Lower leg skin (tissue), 4 donors: ENCODE results near the gene THAP6. TPM values are rescaled to one million over a fixed set of nuclear protein-coding genes. Genes with fewer than 3 reads are reported as not detected.
"Not testable (repeated sequence)": the region's sequence is repeated elsewhere in the genome, so short reads cannot be mapped to it uniquely, and the experiment has no call there.

Experiments
- DNase-seq, 2 donors: peaks; one replicate each; pipeline ENCODE4 v3.0.0-alpha.2; 2019; ENCODE audit warnings: low spot score in 2 of 2
- H3K4me3 ChIP-seq: fragments of 200-600 bp; sonication (generic); 2 replicates; pipeline ENCODE4 v1.5.1; 2017; ENCODE audit warnings: mild to moderate bottlenecking, low read depth; ENCODE audit not compliant: poor library complexity, severe bottlenecking
- CTCF ChIP-seq, 3 donors: fragments of 450-650 bp; IDR thresholded peaks; one replicate each; pipeline ENCODE4 v1.5.1; 2016; ENCODE audit warnings: antibody characterized with exemption in 3 of 3, mild to moderate bottlenecking in 3 of 3, moderate library complexity in 2 of 3
- POLR2A ChIP-seq, 2 donors: fragments of 450-650 bp; IDR thresholded peaks; one replicate each; pipeline ENCODE4 v1.6.1; 2016 to 2017; ENCODE audit warnings: antibody characterized with exemption in 2 of 2, mild to moderate bottlenecking in 1 of 2, moderate library complexity in 1 of 2
- WGBS, 2 donors: methylation state at CpG; one replicate each; pipeline ENCODE4 v1.1.5; 2018; 5-methylcytosine and 5-hydroxymethylcytosine counted together
- intact Hi-C: fragments of 100-400 bp; cut with DNase I; formaldehyde crosslinking; loops from one replicate; pipeline ENCODE4 v1.15.0; 2023; ENCODE audit warnings: low total_unique reads
- total RNA-seq, 4 donors: library from RNA; depleted of rRNA; stranded (reverse); fragments of >200 nt; gene quantifications; one replicate each; pipeline ENCODE4 v1.1.0, GENCODE V29; 2016

THAP6 gene
- total RNA-seq, 4 donors from 2014 or later = 8.8 to 19.7 (median 11.6) TPM

GRCh38 chr4:75499900-75500299 is 14.4 kb upstream of the THAP6 start:
- 96 to 99% methylated on average over 2 of the region's 2 CpGs for WGBS, 2 donors
- TF ChIP-seq CTCF (IDR thresholded peaks at IDR 0.05) (no peak), POLR2A (IDR thresholded peaks at IDR 0.05) (no peak)
- no peak for DNase-seq
- intact Hi-C loops = no loop called here
- H3K4me3 ChIP-seq = no peak overlapping the region

GRCh38 chr4:75502671-75503070 is 11.6 kb upstream of the THAP6 start:
- WGBS, 2 donors = 84 to 91% methylated on average over 2 of the region's 2 CpGs
- DNase-seq = no peak
- intact Hi-C loops = no loop called here
- H3K4me3 ChIP-seq = no peak overlapping the region
- TF ChIP-seq POLR2A (IDR thresholded peaks at IDR 0.05) (no peak), CTCF (IDR thresholded peaks at IDR 0.05) (no peak)

GRCh38 chr4:75505630-75506029 is 8.6 kb upstream of the THAP6 start:
- no peak for TF ChIP-seq CTCF (IDR thresholded peaks at IDR 0.05)
- no peak for TF ChIP-seq POLR2A (IDR thresholded peaks at IDR 0.05)
- WGBS, 2 donors = 98% methylated on average over 2 of the region's 2 CpGs
- no peak for DNase-seq
- intact Hi-C loops = no loop called here
- no peak overlapping the region for H3K4me3 ChIP-seq

GRCh38 chr4:75509592-75509991 is 4.7 kb upstream of the THAP6 start:
- DNase-seq, H3K4me3 ChIP-seq, intact Hi-C loops: not testable (repeated sequence)
- WGBS, 2 donors = 81 to 89% methylated on average over 4 of the region's 4 CpGs

- intact Hi-C loops = no loop called here
- 61 to 62% methylated on average over 3 of the region's 3 CpGs for WGBS, 2 donors
- no peak for TF ChIP-seq CTCF (IDR thresholded peaks at IDR 0.05)
- TF ChIP-seq POLR2A (IDR thresholded peaks at IDR 0.05) = no peak
- no peak overlapping the region for H3K4me3 ChIP-seq
- DNase-seq = no peak
These were observed 2.4 kb upstream of the THAP6 start for GRCh38 chr4:75511841-75512240.

GRCh38 chr4:75512386-75513211 is 1.7 kb upstream of the THAP6 start:
- no peak overlapping the region for H3K4me3 ChIP-seq
- DNase-seq = no peak
- intact Hi-C loops = no loop called here
- 43 to 53% methylated on average over 6 of the region's 6 CpGs for WGBS, 2 donors
- no peak for TF ChIP-seq POLR2A (IDR thresholded peaks at IDR 0.05)
- TF ChIP-seq CTCF (IDR thresholded peaks at IDR 0.05) = no peak
